Neural progenitor cell (in vitro differentiated cells): ENCODE measurements around the gene MAGI2. TPM values are rescaled to one million over a fixed set of nuclear protein-coding genes. Genes with fewer than 3 reads are reported as not detected.

Experiments
- DNase-seq: peaks from one replicate; pipeline ENCODE4 v3.0.0-alpha.2; 2016; ENCODE audit warnings: low spot score
- H2AFZ ChIP-seq: fragments of 200-600 bp; sonication (generic); replicated peaks from 2 replicates; pipeline ENCODE4 v1.6.1; 2016; ENCODE audit warnings: antibody characterized with exemption
- H3F3A ChIP-seq: fragments of 200-600 bp; sonication (generic); 2 replicates; pipeline ENCODE4 v1.6.1; 2016; ENCODE audit warnings: antibody characterized with exemption, low read depth
- H3K27ac ChIP-seq: fragments of 200-600 bp; sonication (generic); 2 replicates; pipeline ENCODE4 v1.5.1; 2016; ENCODE audit warnings: mild to moderate bottlenecking
- H3K27me3 ChIP-seq: fragments of 200-600 bp; sonication (generic); 2 replicates; pipeline ENCODE4 v1.6.1; 2016; ENCODE audit warnings: mild to moderate bottlenecking, moderate library complexity
- H3K36me3 ChIP-seq: fragments of 200-600 bp; sonication (generic); 2 replicates; pipeline ENCODE4 v1.5.1; 2016
- H3K4me1 ChIP-seq: fragments of 200-600 bp; sonication (generic); 2 replicates; pipeline ENCODE4 v1.6.1; 2016; ENCODE audit warnings: mixed run types
- H3K4me2 ChIP-seq: fragments of 200-600 bp; sonication (generic); 2 replicates; pipeline ENCODE4 v1.6.1; 2016
- H3K4me3 ChIP-seq: fragments of 200-600 bp; sonication (generic); 2 replicates; pipeline ENCODE4 v1.5.1; 2016
- H3K79me2 ChIP-seq: fragments of 200-600 bp; sonication (generic); 2 replicates; pipeline ENCODE4 v1.6.1; 2016; ENCODE audit warnings: low read depth
- H3K9ac ChIP-seq: fragments of 200-600 bp; sonication (generic); 2 replicates; pipeline ENCODE4 v1.6.1; 2016
- H3K9me3 ChIP-seq: fragments of 200-600 bp; sonication (generic); 2 replicates; pipeline ENCODE4 v1.5.1; 2016; ENCODE audit warnings: low read depth
- H4K20me1 ChIP-seq: fragments of 200-600 bp; sonication (generic); 2 replicates; pipeline ENCODE4 v1.6.1; 2016; ENCODE audit warnings: low read depth
- H3K27ac Mint-ChIP-seq: 3 replicates; pipeline ENCODE4 v1.8.0; 2021; ENCODE audit warnings: mixed read lengths
- H3K27me3 Mint-ChIP-seq: 2 replicates; pipeline ENCODE4 v1.8.0; 2022; ENCODE audit warnings: low read depth, mild to moderate bottlenecking, inconsistent platforms, moderate library complexity, mixed read lengths; ENCODE audit not compliant: insufficient read depth
- H3K36me3 Mint-ChIP-seq: 3 replicates; pipeline ENCODE4 v1.8.0; 2021; ENCODE audit warnings: mixed read lengths
- H3K4me1 Mint-ChIP-seq: 3 replicates; pipeline ENCODE4 v1.8.0; 2021; ENCODE audit warnings: mixed read lengths
- H3K4me3 Mint-ChIP-seq: 3 replicates; pipeline ENCODE4 v1.8.0; 2021; ENCODE audit warnings: mild to moderate bottlenecking, moderate library complexity, mixed read lengths
- H3K9me3 Mint-ChIP-seq: 3 replicates; pipeline ENCODE4 v1.8.0; 2020; ENCODE audit warnings: mixed read lengths
- CTCF ChIP-seq: fragments of 200-600 bp; sonication (generic); IDR thresholded peaks from 2 replicates; pipeline ENCODE4 v1.5.1; 2017; ENCODE audit warnings: antibody characterized with exemption, mild to moderate bottlenecking
- EZH2 ChIP-seq: fragments of 200-600 bp; sonication (generic); IDR thresholded peaks from 2 replicates; pipeline ENCODE4 v1.6.1; 2017; ENCODE audit warnings: antibody characterized with exemption, mild to moderate bottlenecking, moderate library complexity
- EZH2phosphoT487 ChIP-seq: fragments of 200-600 bp; sonication (generic); IDR thresholded peaks from 2 replicates; pipeline ENCODE4 v1.6.1; 2017; ENCODE audit warnings: antibody characterized with exemption
- total RNA-seq: library from RNA; depleted of rRNA; stranded (reverse); fragments of >200 nt; gene quantifications from 2 replicates; pipeline ENCODE4 v1.2.3, GENCODE V29; 2015; ENCODE audit warnings: low replicate concordance

The MAGI2 gene
- total RNA-seq, 1 donor from 2014 or later = 5.8 TPM

- H3K27ac Mint-ChIP-seq = no peak overlapping the region
- H3K4me1 Mint-ChIP-seq = peaks cover 8% of the 10 kb centered on the region
- H3K9me3 Mint-ChIP-seq = peaks cover 6% of the 10 kb centered on the region
- no peaks in the 10 kb centered on the region for H3K4me1 ChIP-seq
- no peak overlapping the region for H3K4me3 ChIP-seq
- H3K36me3 Mint-ChIP-seq = no peaks in the 10 kb centered on the region
- H4K20me1 ChIP-seq = no peaks in the 10 kb centered on the region
- H3K36me3 ChIP-seq = no peaks in the 10 kb centered on the region
- H3K27me3 Mint-ChIP-seq = no peaks in the 10 kb centered on the region
- no peak overlapping the region for H3K27ac ChIP-seq
- H3K9me3 ChIP-seq = no peaks in the 10 kb centered on the region
- no peaks in the 10 kb centered on the region for H3K79me2 ChIP-seq
- no peaks in the 10 kb centered on the region for H3F3A ChIP-seq
- no peak overlapping the region for H3K9ac ChIP-seq
- TF ChIP-seq CTCF (no peak), EZH2 (no peak), EZH2phosphoT487 (no peak)
- DNase-seq = no peak
- H3K4me2 ChIP-seq = no peak overlapping the region
- H3K4me3 Mint-ChIP-seq = no peak overlapping the region
- H3K27me3 ChIP-seq = no peaks in the 10 kb centered on the region
- H2AFZ ChIP-seq = no peak overlapping the region
Measured at GRCh38 chr7:78720066-78720465, 733.4 kb downstream of the MAGI2 start.

- no peaks in the 10 kb centered on the region for H3K4me1 ChIP-seq
- H3K79me2 ChIP-seq = no peaks in the 10 kb centered on the region
- peaks cover 27% of the 10 kb centered on the region for H3K4me1 Mint-ChIP-seq
- H4K20me1 ChIP-seq = no peaks in the 10 kb centered on the region
- DNase-seq = no peak
- H3K36me3 Mint-ChIP-seq = no peaks in the 10 kb centered on the region
- H3K9me3 Mint-ChIP-seq = no peaks in the 10 kb centered on the region
- H3F3A ChIP-seq = no peaks in the 10 kb centered on the region
- no peak overlapping the region for H2AFZ ChIP-seq
- H3K27me3 Mint-ChIP-seq = no peaks in the 10 kb centered on the region
- no peak for TF ChIP-seq EZH2phosphoT487
- TF ChIP-seq CTCF = no peak
- no peak for TF ChIP-seq EZH2
- no peak overlapping the region for H3K27ac ChIP-seq
- H3K4me3 Mint-ChIP-seq = no peak overlapping the region
- no peak overlapping the region for H3K4me3 ChIP-seq
- H3K4me2 ChIP-seq = no peak overlapping the region
- no peaks in the 10 kb centered on the region for H3K36me3 ChIP-seq
- H3K9ac ChIP-seq = no peak overlapping the region
- no peaks in the 10 kb centered on the region for H3K27me3 ChIP-seq
- no peaks in the 10 kb centered on the region for H3K9me3 ChIP-seq
- no peak overlapping the region for H3K27ac Mint-ChIP-seq
Measured at GRCh38 chr7:78718212-78718611, 735.3 kb downstream of the MAGI2 start.

- peak; percentile 13 for DNase-seq
- Histone ChIP-seq H3K9ac (no peak overlapping the region), H3F3A (no peaks in the 10 kb centered on the region), H2AFZ (peak overlapping the region; percentile 55), H3K36me3 (no peaks in the 10 kb centered on the region), H3K4me1 (peaks cover 6% of the 10 kb centered on the region), H3K27ac (no peak overlapping the region), H3K4me2 (no peak overlapping the region), H3K79me2 (no peaks in the 10 kb centered on the region), H3K27me3 (no peaks in the 10 kb centered on the region), H3K9me3 (no peaks in the 10 kb centered on the region), H3K4me3 (no peak overlapping the region), H4K20me1 (no peaks in the 10 kb centered on the region)
- no peaks in the 10 kb centered on the region for H3K36me3 Mint-ChIP-seq
- no peak for TF ChIP-seq CTCF
- TF ChIP-seq EZH2phosphoT487 = no peak
- TF ChIP-seq EZH2 = no peak
- no peaks in the 10 kb centered on the region for H3K9me3 Mint-ChIP-seq
- peak overlapping the region; percentile 17 for H3K27ac Mint-ChIP-seq
- H3K27me3 Mint-ChIP-seq = no peaks in the 10 kb centered on the region
- no peak overlapping the region for H3K4me3 Mint-ChIP-seq
- H3K4me1 Mint-ChIP-seq = peaks cover 37% of the 10 kb centered on the region
Measured at GRCh38 chr7:78716876-78717275, 736.6 kb downstream of the MAGI2 start.

- no peak overlapping the region for H3K4me2 ChIP-seq
- H3K4me3 Mint-ChIP-seq = no peak overlapping the region
- no peak overlapping the region for H3K9ac ChIP-seq
- H3K79me2 ChIP-seq = no peaks in the 10 kb centered on the region
- H3K27me3 Mint-ChIP-seq = no peaks in the 10 kb centered on the region
- DNase-seq = no peak
- no peak overlapping the region for H3K4me3 ChIP-seq
- no peaks in the 10 kb centered on the region for H3K9me3 Mint-ChIP-seq
- H3K9me3 ChIP-seq = no peaks in the 10 kb centered on the region
- H3K27ac ChIP-seq = no peak overlapping the region
- H3K27me3 ChIP-seq = no peaks in the 10 kb centered on the region
- H3K36me3 ChIP-seq = no peaks in the 10 kb centered on the region
- H3K36me3 Mint-ChIP-seq = no peaks in the 10 kb centered on the region
- H3K4me1 ChIP-seq = peaks cover 6% of the 10 kb centered on the region
- TF ChIP-seq EZH2phosphoT487 (no peak), EZH2 (no peak), CTCF (no peak)
- no peaks in the 10 kb centered on the region for H4K20me1 ChIP-seq
- peak overlapping the region; percentile 75 for H3K27ac Mint-ChIP-seq
- H2AFZ ChIP-seq = no peak overlapping the region
- H3K4me1 Mint-ChIP-seq = peaks cover 50% of the 10 kb centered on the region
- no peaks in the 10 kb centered on the region for H3F3A ChIP-seq
Measured at GRCh38 chr7:78714356-78714755, 739.1 kb downstream of the MAGI2 start.
